ENCODE data around the gene VPS37B. TPM values are rescaled to one million over a fixed set of nuclear protein-coding genes. Genes with fewer than 3 reads are reported as not detected.
A peak's percentile ranks its signal among the peaks of the same experiment; 100 is the strongest.
"Not testable (repeated sequence)": the region's sequence is repeated elsewhere in the genome, so short reads cannot be mapped to it uniquely, and the experiment has no call there.

The VPS37B gene
- total and polyA plus RNA-seq, 2 experiments from 2014 or later = 23.5 to 35.3 TPM

GRCh38 chr12:122880155-122880667 is 15.7 kb downstream of the VPS37B start:
- peaks cover 28% of the 10 kb centered on the region for H3K4me1 ChIP-seq (ENCODE audit: insufficient read depth)
- TF ChIP-seq EZH2phosphoT487 (IDR thresholded peaks at IDR 0.05; ENCODE audit: low read depth, severe bottlenecking, unreplicated experiment) (no peak), EZH2 (IDR thresholded peaks at IDR 0.05; ENCODE audit: borderline replicate concordance) (no peak)
- TF ChIP-seq, protein P1, sequence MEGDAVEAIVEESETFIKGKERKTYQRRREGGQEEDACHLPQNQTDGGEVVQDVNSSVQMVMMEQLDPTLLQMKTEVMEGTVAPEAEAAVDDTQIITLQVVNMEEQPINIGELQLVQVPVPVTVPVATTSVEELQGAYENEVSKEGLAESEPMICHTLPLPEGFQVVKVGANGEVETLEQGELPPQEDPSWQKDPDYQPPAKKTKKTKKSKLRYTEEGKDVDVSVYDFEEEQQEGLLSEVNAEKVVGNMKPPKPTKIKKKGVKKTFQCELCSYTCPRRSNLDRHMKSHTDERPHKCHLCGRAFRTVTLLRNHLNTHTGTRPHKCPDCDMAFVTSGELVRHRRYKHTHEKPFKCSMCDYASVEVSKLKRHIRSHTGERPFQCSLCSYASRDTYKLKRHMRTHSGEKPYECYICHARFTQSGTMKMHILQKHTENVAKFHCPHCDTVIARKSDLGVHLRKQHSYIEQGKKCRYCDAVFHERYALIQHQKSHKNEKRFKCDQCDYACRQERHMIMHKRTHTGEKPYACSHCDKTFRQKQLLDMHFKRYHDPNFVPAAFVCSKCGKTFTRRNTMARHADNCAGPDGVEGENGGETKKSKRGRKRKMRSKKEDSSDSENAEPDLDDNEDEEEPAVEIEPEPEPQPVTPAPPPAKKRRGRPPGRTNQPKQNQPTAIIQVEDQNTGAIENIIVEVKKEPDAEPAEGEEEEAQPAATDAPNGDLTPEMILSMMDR (IDR thresholded peaks at IDR 0.05; ENCODE audit: poor library complexity) = no peak
- peaks cover 99% of the 10 kb centered on the region for H3K79me2 ChIP-seq
- no peak for DNase-seq (ENCODE audit: low spot score)
- no peaks in the 10 kb centered on the region for H3K27me3 ChIP-seq
- peaks cover 85% of the 10 kb centered on the region for H4K20me1 ChIP-seq (ENCODE audit: insufficient read depth, poor library complexity, severe bottlenecking)
- no peak overlapping the region for H3K4me3 ChIP-seq
- no peaks in the 10 kb centered on the region for H3K9me3 ChIP-seq (ENCODE audit: low read depth)
- 65% methylated on average over 10 of the region's 10 CpGs for WGBS (ENCODE audit: low lambda C conversion rate, missing lambda C conversion rate)
- peak overlapping the region; percentile 34 for H3K4me2 ChIP-seq
- peak overlapping the region; percentile 77 for H3K27ac ChIP-seq
- no peak overlapping the region for H2AFZ ChIP-seq
- no peaks in the 10 kb centered on the region for H3K36me3 ChIP-seq (replicated peaks; ENCODE audit: insufficient read depth, low read depth)
- H3K9me2 ChIP-seq (replicated peaks; ENCODE audit: insufficient read depth) = no peaks in the 10 kb centered on the region

GRCh38 chr12:122878780-122879612 is 16.9 kb downstream of the VPS37B start:
- no peak overlapping the region for H3K4me3 ChIP-seq
- no peaks in the 10 kb centered on the region for H3K9me2 ChIP-seq (replicated peaks; ENCODE audit: insufficient read depth)
- H3K4me2 ChIP-seq = no peak overlapping the region
- no peaks in the 10 kb centered on the region for H3K36me3 ChIP-seq (replicated peaks; ENCODE audit: insufficient read depth, low read depth)
- no peak overlapping the region for H3K27ac ChIP-seq
- WGBS (ENCODE audit: low lambda C conversion rate, missing lambda C conversion rate) = 88% methylated on average over 17 of the region's 17 CpGs
- TF ChIP-seq EZH2 (IDR thresholded peaks at IDR 0.05; ENCODE audit: borderline replicate concordance) = no peak
- TF ChIP-seq EZH2phosphoT487 (IDR thresholded peaks at IDR 0.05; ENCODE audit: low read depth, severe bottlenecking, unreplicated experiment) = no peak
- TF ChIP-seq, protein P1 (IDR thresholded peaks at IDR 0.05; ENCODE audit: poor library complexity) = no peak
- no peaks in the 10 kb centered on the region for H3K9me3 ChIP-seq (ENCODE audit: low read depth)
- H4K20me1 ChIP-seq (ENCODE audit: insufficient read depth, poor library complexity, severe bottlenecking) = peaks cover 75% of the 10 kb centered on the region
- H3K4me1 ChIP-seq (ENCODE audit: insufficient read depth) = peaks cover 22% of the 10 kb centered on the region
- DNase-seq (ENCODE audit: low spot score) = no peak
- H3K79me2 ChIP-seq = peaks cover 99% of the 10 kb centered on the region
- no peak overlapping the region for H2AFZ ChIP-seq
- H3K27me3 ChIP-seq = no peaks in the 10 kb centered on the region

- H3K4me1 ChIP-seq (ENCODE audit: insufficient read depth) = peaks cover 38% of the 10 kb centered on the region
- H3K9me2 ChIP-seq (replicated peaks; ENCODE audit: insufficient read depth) = no peaks in the 10 kb centered on the region
- no peak overlapping the region for H3K4me3 ChIP-seq
- H3K27ac ChIP-seq = no peak overlapping the region
- no peaks in the 10 kb centered on the region for H3K9me3 ChIP-seq (ENCODE audit: low read depth)
- peaks cover 66% of the 10 kb centered on the region for H4K20me1 ChIP-seq (ENCODE audit: insufficient read depth, poor library complexity, severe bottlenecking)
- H2AFZ ChIP-seq = no peak overlapping the region
- no peaks in the 10 kb centered on the region for H3K27me3 ChIP-seq
- DNase-seq (ENCODE audit: low spot score) = no peak
- no peak for TF ChIP-seq EZH2phosphoT487 (IDR thresholded peaks at IDR 0.05; ENCODE audit: low read depth, severe bottlenecking, unreplicated experiment)
- TF ChIP-seq, protein P1 (IDR thresholded peaks at IDR 0.05; ENCODE audit: poor library complexity) = no peak
- no peak for TF ChIP-seq EZH2 (IDR thresholded peaks at IDR 0.05; ENCODE audit: borderline replicate concordance)
- H3K79me2 ChIP-seq = peaks cover 96% of the 10 kb centered on the region
- no peaks in the 10 kb centered on the region for H3K36me3 ChIP-seq (replicated peaks; ENCODE audit: insufficient read depth, low read depth)
- 96% methylated on average over 3 of the region's 3 CpGs for WGBS (ENCODE audit: low lambda C conversion rate, missing lambda C conversion rate)
- no peak overlapping the region for H3K4me2 ChIP-seq
These were observed 19.2 kb downstream of the VPS37B start for GRCh38 chr12:122876731-122877130.

- not testable (repeated sequence) for H3K4me2 ChIP-seq; H3K27me3 ChIP-seq; DNase-seq (ENCODE audit: low spot score); H2AFZ ChIP-seq; H3K4me3 ChIP-seq; H3K9me2 ChIP-seq (replicated peaks; ENCODE audit: insufficient read depth); H3K27ac ChIP-seq; H3K36me3 ChIP-seq (replicated peaks; ENCODE audit: insufficient read depth, low read depth); H3K9me3 ChIP-seq (ENCODE audit: low read depth)
- 88% methylated on average over 5 of the region's 5 CpGs for WGBS (ENCODE audit: low lambda C conversion rate, missing lambda C conversion rate)
- H3K4me1 ChIP-seq (ENCODE audit: insufficient read depth) = peaks cover 40% of the 10 kb centered on the region
- peaks cover 62% of the 10 kb centered on the region for H4K20me1 ChIP-seq (ENCODE audit: insufficient read depth, poor library complexity, severe bottlenecking)
- peaks cover 96% of the 10 kb centered on the region for H3K79me2 ChIP-seq
These were observed 19.6 kb downstream of the VPS37B start for GRCh38 chr12:122876281-122876680.

Data from hepatocyte (in vitro differentiated cells).